Mesothelial cell of epicardium (in vitro differentiated cells): ENCODE measurements around the gene PCDH8. TPM values are rescaled to one million over a fixed set of nuclear protein-coding genes. Genes with fewer than 3 reads are reported as not detected.

ENCODE experiments used
- DNase-seq, 2 experiments: peaks; one replicate each; pipeline ENCODE4 v3.0.0; 2021; ENCODE audit warnings: low spot score in 2 of 2; ENCODE audit not compliant: unreplicated experiment in 2 of 2
- H3K27ac Mint-ChIP-seq: 2 replicates; pipeline ENCODE4 v1.8.0; 2021; ENCODE audit warnings: mixed read lengths
- H3K27me3 Mint-ChIP-seq: 2 replicates; pipeline ENCODE4 v1.8.0; 2021; ENCODE audit warnings: low read depth, mixed read lengths
- H3K36me3 Mint-ChIP-seq: 2 replicates; pipeline ENCODE4 v1.8.0; 2021; ENCODE audit warnings: mixed read lengths
- H3K4me1 Mint-ChIP-seq: 2 replicates; pipeline ENCODE4 v1.8.0; 2021; ENCODE audit warnings: mixed read lengths
- H3K4me3 Mint-ChIP-seq: 2 replicates; pipeline ENCODE4 v1.8.0; 2021; ENCODE audit warnings: mild to moderate bottlenecking, moderate library complexity, mixed read lengths
- H3K9me3 Mint-ChIP-seq: 2 replicates; pipeline ENCODE4 v1.8.0; 2021; ENCODE audit warnings: mixed read lengths
- CTCF ChIP-seq: fragments of 200-600 bp; sonication (generic); IDR thresholded peaks from one replicate; pipeline ENCODE4 v1.5.0; 2021; ENCODE audit warnings: antibody characterized with exemption; ENCODE audit not compliant: unreplicated experiment
- total RNA-seq: library from RNA; stranded (reverse); gene quantifications from 3 replicates; pipeline ENCODE4 v1.2.1, GENCODE V29; 2021

PCDH8 gene
- total RNA-seq, 1 donor from 2014 or later = 0.25 TPM

GRCh38 chr13:52879950-52880741, 31.7 kb upstream of the PCDH8 start:
- no peak for TF ChIP-seq CTCF
- Mint-ChIP-seq H3K27ac (peak overlapping the region; percentile 32), H3K9me3 (peaks cover 21% of the 10 kb centered on the region), H3K27me3 (no peaks in the 10 kb centered on the region), H3K36me3 (peaks cover 6% of the 10 kb centered on the region), H3K4me1 (peaks cover 40% of the 10 kb centered on the region), H3K4me3 (no peak overlapping the region)
- no peak for DNase-seq

- peaks cover 28% of the 10 kb centered on the region for H3K4me1 Mint-ChIP-seq
- no peak for TF ChIP-seq CTCF
- H3K9me3 Mint-ChIP-seq = peaks cover 31% of the 10 kb centered on the region
- H3K36me3 Mint-ChIP-seq = peaks cover 8% of the 10 kb centered on the region
- no peaks in the 10 kb centered on the region for H3K27me3 Mint-ChIP-seq
- DNase-seq = no peak
- no peak overlapping the region for H3K4me3 Mint-ChIP-seq
- H3K27ac Mint-ChIP-seq = peak overlapping the region; percentile 39
Measured at GRCh38 chr13:52878831-52879230, 30.4 kb upstream of the PCDH8 start.

- H3K9me3 Mint-ChIP-seq = peaks cover 18% of the 10 kb centered on the region
- peaks cover 9% of the 10 kb centered on the region for H3K27me3 Mint-ChIP-seq
- H3K36me3 Mint-ChIP-seq = peaks cover 2% of the 10 kb centered on the region
Measured at GRCh38 chr13:52870143-52870542, 21.7 kb upstream of the PCDH8 start.

GRCh38 chr13:52869621-52870020, 21.2 kb upstream of the PCDH8 start:
- H3K27ac Mint-ChIP-seq = no peak overlapping the region
- no peaks in the 10 kb centered on the region for H3K36me3 Mint-ChIP-seq
- H3K9me3 Mint-ChIP-seq = peaks cover 14% of the 10 kb centered on the region
- H3K4me3 Mint-ChIP-seq = no peak overlapping the region
- DNase-seq = no peak
- TF ChIP-seq CTCF = no peak
- H3K4me1 Mint-ChIP-seq = peaks cover 6% of the 10 kb centered on the region
- peaks cover 9% of the 10 kb centered on the region for H3K27me3 Mint-ChIP-seq

More at GRCh38 chr13:52870143-52870542, 21.7 kb upstream of the PCDH8 start:
- H3K27ac Mint-ChIP-seq = no peak overlapping the region
- no peak for DNase-seq
- no peak overlapping the region for H3K4me3 Mint-ChIP-seq
- no peak for TF ChIP-seq CTCF
- peaks cover 6% of the 10 kb centered on the region for H3K4me1 Mint-ChIP-seq

GRCh38 chr13:52869050-52869449, 20.6 kb upstream of the PCDH8 start:
- peaks cover 9% of the 10 kb centered on the region for H3K27me3 Mint-ChIP-seq
- no peaks in the 10 kb centered on the region for H3K36me3 Mint-ChIP-seq
- H3K4me3 Mint-ChIP-seq = no peak overlapping the region
- TF ChIP-seq CTCF = no peak
- H3K4me1 Mint-ChIP-seq = peaks cover 6% of the 10 kb centered on the region
- peaks cover 10% of the 10 kb centered on the region for H3K9me3 Mint-ChIP-seq
- H3K27ac Mint-ChIP-seq = no peak overlapping the region
- no peak for DNase-seq
